NOMO-1 treated with dmso at 0.1 percent for 144 hours (cell line): ENCODE data around the gene RPL10.

ENCODE experiments used
- DNase-seq: peaks from one replicate; lab custom pipeline; 2025; ENCODE audit not compliant: unreplicated experiment; lab: John Stamatoyannopoulos, UW

Gene RPL10

GRCh38 chrX:154443992-154444754 is 46.0 kb downstream of the RPL10 start, which contains the start of gene FAM50A:
Gene FAM50A (plus strand): TSS chrX:154444141. CDS start chrX:154444236, 95 bp downstream.
- no peak for DNase-seq

GRCh38 chrX:154444755-154445246 is 46.6 kb downstream of the RPL10 start:
- DNase-seq: no peak

- DNase-seq: no peak
Observed at GRCh38 chrX:154445776-154446175, 47.6 kb downstream of the RPL10 start.

- DNase-seq: no peak
Observed at GRCh38 chrX:154446430-154446829, 48.3 kb downstream of the RPL10 start.

- DNase-seq: no peak
Observed at GRCh38 chrX:154448484-154448883, 50.3 kb downstream of the RPL10 start.

- no peak for DNase-seq
Observed at GRCh38 chrX:154449618-154450017, 51.4 kb downstream of the RPL10 start.

GRCh38 chrX:154450312-154450711 is 52.1 kb downstream of the RPL10 start:
- no peak for DNase-seq
